Stimulated activated CD4-positive, alpha-beta T cell treated with anti-CD3 and anti-CD28 coated beads, Interleukin-2, amount 100 ng/mL, for 24 hours (primary cell): ENCODE data around the gene CRMP1.

Source experiments
- DNase-seq, 2 donors: peaks; one replicate each; pipeline ENCODE4 v3.0.0-alpha.2; 2020

CRMP1 gene

DNA sequence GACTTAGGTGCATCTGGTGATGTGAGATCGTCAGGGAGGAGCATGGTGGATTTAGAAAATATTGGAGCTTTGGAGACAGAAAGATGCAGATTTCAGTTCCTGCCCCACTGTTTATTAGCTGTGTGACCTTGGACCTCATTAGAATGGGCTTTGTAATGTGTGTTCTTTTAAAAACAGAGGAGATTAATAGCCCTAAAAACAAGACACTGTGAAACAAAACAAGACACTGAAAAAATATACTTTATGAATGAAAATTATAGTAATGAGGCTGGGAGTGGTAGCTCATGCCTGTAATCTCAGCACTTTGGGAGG lies 102.4 kb downstream of the CRMP1 start:
- DNase-seq: no peak

DNA sequence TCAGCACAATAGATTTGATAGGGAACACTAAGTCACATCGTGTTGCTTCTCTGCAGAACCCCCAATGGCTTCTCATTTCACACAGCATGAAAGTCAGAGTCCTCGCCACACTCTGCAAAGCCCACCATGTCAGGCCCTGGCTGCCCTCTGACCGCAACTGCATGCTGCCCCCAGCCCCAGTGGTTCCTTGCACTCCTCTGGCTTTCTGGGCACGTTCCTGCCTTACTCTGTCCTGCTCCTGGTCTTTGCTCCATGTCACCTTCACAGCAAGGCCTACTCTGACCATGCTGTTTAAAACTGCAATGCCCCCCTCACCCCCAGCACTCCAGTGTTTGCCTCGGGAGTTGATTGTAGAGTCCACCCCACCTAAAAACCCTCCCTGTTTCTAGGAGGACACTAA lies 103.7 kb downstream of the CRMP1 start:
- DNase-seq: no peak

DNA sequence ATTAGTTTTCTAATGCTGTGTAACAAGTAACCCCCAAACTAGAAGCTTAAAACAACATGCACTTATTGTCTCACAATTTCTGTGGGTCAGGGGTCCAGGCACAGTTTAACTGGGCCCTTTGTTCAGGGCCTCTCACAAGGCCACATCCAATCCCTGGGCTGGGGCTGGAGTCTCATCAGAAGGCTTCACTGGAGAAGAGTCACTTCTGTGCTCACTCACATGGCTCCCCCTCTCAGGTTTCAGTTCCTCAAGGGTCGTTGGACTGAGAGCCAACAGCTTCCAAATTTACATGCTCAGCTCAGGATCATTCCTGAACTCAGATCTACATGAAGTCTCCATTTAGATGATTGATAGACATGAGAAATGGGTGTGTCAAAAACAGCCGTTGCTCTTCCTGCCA lies 104.7 kb downstream of the CRMP1 start:
- no peak for DNase-seq

DNA sequence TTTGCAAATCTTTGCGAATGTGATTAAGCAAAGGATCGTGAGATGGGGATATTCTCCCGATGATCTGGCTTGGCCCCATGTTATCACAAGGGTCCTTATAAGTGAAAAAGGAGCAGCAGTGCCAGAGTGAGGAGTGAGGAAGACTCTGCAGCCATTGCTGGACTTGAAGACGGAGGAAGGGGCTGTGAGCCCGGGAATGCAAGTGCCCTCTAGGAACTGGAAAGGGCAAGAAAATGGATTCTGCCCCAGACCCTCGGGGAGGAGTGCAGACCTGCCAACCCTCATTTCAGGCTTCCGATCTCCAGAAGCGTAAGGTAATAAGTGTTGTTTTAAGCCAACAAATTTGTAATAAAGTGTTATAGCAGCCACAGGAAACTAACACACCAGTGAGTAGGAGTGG lies 105.6 kb downstream of the CRMP1 start:
- DNase-seq: no peak

DNA sequence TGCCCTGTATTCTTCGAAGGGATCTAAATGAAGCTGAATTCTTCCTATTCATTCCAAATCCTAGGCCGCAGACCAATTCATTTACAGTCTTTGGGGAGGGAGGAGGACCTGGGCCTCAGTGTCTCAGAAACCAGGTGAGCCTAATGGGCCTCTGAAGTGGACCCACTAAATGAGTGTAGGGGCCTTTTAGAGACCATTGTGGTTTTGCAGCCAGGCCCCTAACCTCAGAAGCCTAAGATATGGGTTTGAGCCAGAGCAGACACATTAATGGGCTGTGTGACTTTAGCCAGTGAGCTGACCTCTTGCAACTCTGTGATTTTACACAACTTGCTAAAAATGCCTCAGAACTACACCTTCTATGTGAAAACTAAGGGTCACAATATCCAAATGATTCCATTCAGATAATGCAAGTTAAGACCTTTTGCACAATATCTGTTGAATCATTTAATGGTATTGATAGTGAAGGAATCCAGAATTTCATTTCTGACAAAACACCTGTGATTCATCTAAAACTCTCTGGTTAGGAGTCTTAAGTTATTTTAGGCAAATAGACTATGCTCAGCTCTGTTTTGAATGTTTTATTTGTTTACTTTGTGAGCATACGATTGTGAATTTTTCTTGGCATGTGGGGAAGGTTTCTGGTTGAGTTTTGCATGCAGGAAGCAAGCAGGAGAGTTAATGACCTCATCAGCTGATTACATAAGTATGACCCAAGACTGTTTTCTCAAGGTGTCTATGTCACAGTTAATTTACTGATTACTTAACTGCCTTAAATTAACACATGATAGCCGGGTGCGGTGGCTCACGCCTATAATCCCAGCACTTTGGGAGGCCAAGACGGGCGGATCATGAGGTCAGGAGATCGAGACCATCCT lies 106.8 kb downstream of the CRMP1 start:
- DNase-seq: no peak

DNA sequence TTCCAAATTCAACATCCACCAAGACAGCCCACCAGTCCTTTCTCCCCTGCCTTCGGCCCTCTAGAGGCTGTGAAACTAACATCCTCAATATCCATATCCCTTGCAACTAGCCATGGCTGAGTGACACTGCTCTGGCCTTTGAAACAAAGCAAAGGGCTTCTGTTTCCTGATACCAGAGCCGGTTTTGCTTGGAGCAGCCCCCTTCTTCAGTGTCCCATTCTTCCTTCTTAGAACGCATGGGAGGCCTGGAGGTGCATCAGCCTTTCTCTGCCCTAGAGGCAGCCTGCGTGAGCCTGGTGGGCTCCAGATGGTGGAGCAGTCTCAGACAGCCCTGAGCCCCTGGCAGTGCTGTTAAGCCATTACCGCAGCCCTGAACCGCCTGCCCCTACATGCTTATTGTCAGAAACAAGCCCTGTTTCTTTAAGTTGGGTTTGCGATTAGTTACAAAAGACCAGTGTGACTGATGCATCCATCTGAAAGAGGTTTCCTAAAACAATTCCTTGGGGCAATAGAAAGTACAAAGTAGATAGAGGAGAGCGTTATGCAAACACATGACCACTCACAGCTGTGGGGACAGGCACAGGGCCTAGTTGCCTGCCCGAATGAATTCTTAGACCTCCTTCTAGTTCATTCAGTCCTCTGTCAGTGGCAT lies 107.8 kb downstream of the CRMP1 start:
- DNase-seq: no peak

DNA sequence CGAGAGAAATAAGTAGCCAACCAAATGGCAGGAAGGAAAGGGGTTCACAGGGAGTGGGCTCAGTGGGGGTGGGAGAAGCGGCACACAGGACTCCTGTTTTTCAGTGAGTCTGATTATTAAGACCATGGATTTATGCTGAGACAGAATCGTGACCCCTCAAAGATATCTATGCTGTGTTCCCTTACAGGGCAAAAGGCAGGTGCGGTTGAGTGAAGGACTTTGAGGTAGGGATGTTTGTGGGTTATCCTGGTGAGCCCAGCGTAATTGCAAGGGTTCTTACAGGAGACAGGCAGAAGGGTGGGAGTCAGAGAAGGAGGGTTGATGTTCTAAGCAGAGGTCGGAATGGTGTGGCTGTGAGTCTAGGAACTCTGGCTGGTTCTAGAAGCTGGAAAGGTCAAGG lies 108.9 kb downstream of the CRMP1 start:
- DNase-seq: no peak

DNA sequence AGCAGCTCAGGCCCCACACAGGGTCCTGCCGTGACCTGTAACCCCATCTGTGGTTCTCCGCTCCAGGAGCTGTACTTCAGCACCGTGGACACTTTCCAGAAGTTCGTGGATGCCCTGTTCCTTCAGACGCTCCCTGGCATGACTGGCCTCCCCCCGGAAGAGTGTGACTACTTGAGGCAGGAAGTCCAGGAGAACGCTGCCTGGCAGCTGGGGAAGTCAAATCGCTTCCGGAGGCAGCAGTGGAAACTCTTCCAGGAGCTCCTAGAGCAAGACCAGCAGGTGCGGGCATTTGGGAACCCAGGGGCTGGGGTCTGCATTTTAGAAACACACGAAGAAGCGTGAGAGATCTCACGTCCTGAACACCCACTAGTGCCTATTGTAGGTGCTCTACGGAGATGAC lies 109.4 kb downstream of the CRMP1 start:
- DNase-seq: no peak

DNA sequence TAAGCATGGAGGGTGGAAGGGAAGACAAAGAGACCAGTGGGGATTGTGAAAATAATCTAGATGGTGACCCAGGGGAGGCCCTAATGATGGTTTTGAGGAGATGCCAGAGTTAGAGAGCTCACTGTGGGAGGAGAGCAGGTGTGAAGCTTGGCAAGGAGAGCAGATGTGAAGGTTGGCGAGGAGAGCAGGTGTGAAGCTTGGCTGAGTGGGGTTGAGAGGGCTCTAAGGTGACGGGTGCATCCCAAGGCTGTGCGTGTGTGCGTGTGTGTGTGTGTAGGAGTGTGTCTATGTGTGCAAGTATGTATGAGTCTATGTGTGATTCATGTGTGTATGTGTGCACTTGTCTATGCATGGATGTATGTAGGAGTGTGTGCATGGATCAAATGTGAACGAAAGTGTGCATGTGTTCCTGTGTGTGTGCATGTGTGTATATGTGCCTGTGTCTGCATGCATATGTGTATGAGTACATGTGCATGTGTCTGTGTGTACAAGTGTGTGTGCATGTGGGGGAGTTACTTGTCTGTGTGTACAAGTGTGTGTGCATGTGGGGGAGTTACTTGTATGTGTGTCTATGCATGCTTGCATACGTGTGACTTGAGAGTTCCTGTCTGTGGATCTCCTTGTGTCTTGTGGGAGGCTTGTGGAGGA lies 109.9 kb downstream of the CRMP1 start:
- DNase-seq: no peak

DNA sequence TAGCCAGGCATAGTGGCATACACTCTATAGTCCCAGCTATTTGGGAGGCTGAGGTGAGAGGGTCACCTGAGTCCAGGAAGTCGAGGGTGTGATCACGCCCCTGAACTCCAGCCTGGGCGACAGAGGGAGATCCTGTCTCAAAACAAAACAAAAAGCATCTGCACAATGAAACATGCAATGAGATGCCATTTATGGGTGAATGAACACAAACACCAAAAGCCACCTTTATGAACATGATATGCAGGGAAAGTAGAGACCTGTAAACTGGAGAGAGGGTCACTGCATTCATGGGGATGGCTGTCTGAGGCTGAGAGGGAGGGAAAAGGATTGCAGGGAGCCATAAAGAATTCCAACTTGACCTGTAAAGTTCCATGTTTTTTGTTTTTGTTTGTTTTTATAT lies 111.2 kb downstream of the CRMP1 start:
- no peak for DNase-seq

DNA sequence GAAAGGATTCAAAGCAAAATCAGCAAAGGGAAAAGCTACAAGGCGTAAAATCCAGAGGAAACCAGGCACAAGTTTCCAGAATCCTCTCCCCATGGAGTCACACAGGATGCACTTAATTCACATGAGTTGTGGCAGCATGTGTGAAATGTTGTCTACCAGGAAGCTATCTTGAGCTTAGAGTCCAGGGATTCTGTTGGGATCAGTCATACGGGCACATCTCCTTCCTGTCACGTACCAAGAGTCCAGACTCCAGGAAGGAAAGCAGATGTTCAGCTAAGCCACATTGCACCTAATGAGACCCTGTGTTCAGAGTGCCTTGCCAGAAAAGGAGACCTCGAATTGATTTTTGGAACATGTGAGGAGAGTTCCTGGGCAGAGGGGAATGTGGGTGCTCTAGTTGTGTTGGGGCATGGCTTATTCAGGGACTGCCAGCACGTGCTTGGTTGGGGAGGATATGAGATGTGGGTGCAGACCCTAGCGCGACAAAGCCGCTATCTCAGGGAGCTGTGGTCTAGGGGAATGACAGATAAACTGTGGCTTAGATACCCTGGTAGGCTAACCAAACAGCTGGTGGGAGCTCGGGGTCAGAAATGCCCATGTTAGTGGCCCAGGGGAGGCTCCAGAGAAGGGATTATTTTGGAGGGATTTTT lies 111.9 kb downstream of the CRMP1 start:
- DNase-seq: no peak

DNA sequence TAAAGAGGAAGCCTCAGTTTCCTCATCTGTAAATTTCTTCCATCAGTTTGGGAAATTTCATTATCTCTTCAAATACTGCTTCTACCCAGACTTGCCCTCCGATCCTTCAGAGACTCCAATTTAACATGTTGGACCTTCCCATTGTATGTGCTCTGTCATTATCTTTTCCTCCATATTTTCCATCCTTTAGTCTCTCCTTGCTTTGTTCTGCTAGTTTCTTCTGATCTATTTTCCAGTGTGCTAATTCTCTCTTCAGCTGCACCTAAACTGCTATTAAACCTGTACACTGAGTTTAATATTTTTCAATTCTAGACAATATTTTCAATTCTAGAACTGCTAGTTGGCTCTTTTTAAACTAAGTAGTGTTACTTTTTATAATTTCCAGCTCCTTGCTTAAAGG lies 116.4 kb downstream of the CRMP1 start:
- no peak for DNase-seq

DNA sequence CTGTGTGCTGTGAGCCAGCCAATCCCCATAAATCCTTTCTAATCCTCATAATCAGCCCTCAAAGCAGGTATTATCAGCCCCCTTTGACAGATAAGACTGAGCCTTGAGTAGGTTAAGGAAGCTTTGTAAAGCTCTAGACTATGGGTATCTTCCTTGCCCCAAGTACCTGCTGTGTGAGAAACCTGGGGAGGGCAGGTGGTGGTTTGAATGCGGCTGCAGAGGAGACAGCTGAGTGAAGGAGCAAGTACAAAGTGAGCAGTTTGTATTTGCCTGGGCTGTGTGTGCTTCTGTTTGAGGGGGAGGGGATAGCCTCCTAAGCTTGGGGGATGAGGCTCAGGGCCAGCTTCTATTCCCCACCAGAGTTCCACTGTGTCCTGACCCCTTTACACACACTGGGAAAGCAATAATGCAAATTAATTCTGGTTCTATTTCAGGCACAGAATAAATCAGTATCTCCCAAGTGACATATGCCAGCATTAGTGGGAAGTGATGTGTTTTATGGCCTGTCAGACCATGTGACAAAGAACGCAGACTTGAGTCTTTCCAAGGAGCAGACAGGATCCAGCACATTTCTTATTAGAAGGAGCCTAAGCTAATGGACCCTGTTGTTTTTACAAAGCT lies 118.4 kb downstream of the CRMP1 start:
- no peak for DNase-seq

DNA sequence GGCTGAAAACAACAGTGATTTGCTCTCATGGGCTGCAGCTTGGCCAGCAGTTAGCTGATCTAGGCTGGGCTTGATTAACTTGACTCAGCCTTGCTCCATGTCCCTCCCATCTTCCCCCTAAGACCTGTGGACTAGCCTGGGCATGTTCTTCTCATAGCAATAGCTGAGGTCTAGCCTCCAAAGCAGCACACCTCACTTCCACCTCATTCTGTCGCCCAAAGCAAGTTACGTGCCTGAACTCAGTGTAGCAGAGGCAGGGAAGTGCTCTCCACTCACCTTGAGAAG lies 119.7 kb downstream of the CRMP1 start:
- no peak for DNase-seq

DNA sequence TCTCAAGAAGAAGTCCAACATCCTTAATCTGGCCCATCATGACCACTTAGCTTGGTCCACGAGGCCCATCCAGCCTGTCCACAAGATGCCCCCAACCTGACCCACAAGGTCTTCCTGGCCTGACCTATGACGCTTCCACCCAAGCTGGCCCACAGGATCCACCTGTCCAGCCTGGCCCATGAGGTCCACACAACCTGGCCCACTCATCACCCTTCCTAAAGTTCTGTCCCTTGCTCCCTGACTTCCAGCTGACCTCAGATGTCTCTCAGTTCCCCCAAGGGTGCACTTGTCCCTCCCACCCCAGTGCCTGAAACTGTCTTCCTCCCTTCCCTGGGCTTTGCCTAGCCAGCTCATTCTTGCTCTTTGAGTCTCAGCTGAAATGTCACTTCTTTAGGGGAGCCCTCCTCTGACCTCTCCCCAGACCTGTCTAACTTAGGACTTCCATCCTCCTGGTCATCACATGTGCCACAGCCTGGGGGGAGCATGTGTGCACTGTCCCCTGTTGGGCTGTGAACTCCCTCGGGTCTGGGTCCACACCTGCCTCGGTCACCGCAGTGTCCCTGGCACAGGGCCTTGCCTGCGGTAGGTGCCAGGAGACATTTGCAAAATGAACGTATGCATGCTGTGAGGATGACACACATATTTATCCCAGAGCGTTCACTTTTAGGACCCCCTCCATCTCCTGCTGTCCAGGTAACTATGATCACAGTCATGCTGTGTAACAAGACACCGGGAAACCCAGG lies 120.2 kb downstream of the CRMP1 start:
- no peak for DNase-seq
